HEK293 (cell line): Measurements from ENCODE around the gene UBE2G2.

Experiments
- CTCF ChIA-PET: fragments of 350-600 bp; formaldehyde crosslinking; extraction: SDS; loops from one replicate; lab custom pipeline; 2021; ENCODE audit warnings: antibody characterized with exemption; lab: Yijun Ruan, JAX
- POLR2A ChIA-PET: fragments of 300-600 bp; formaldehyde crosslinking; extraction: SDS; loops from one replicate; lab custom pipeline; 2020; ENCODE audit warnings: antibody characterized with exemption, inconsistent platforms; lab: Yijun Ruan, JAX
- H3K27ac ChIP-seq: fragments of 200-500 bp; sonication (Bioruptor generic); 2 replicates; pipeline ENCODE4 v1.5.1; 2014; ENCODE audit warnings: low read depth, low read length, control low read depth, inconsistent platforms; ENCODE audit errors: extremely low read depth
- H3K36me3 ChIP-seq, 2 experiments: fragments of 200-500 bp in 1 of 2; sonication (Bioruptor generic) in 1 of 2; 1 replicate in 1 of 2; 2 replicates in 1 of 2; pipeline ENCODE4 v1.5.1; 2014 to 2017; ENCODE audit warnings: inconsistent platforms in 2 of 2, low read length in 2 of 2; ENCODE audit not compliant: control insufficient read depth in 2 of 2, insufficient read depth in 1 of 2
- H3K4me1 ChIP-seq: fragments of 200-500 bp; sonication (Bioruptor generic); 2 replicates; pipeline ENCODE4 v1.5.1; 2014; ENCODE audit warnings: mild to moderate bottlenecking, low read length, inconsistent platforms; ENCODE audit not compliant: control insufficient read depth, insufficient read depth
- H3K4me3 ChIP-seq: 2 replicates; pipeline ENCODE4 v1.5.1; 2011; ENCODE audit warnings: low read depth, mild to moderate bottlenecking, control low read depth, low read length, moderate library complexity
- H3K9me3 ChIP-seq: fragments of 200-500 bp; sonication (Bioruptor generic); 2 replicates; pipeline ENCODE4 v1.5.1; 2014; ENCODE audit warnings: low read depth, low read length, inconsistent platforms; ENCODE audit not compliant: control insufficient read depth, insufficient read depth
- BCL6B ChIP-seq: fragments of 450-650 bp; formaldehyde crosslinking; IDR thresholded peaks from 2 replicates; pipeline ENCODE4 v1.5.1; 2017; ENCODE audit warnings: missing biosample characterization, missing genetic modification characterization
- HOXC10 ChIP-seq: sonication (generic); formaldehyde crosslinking; IDR thresholded peaks from 2 replicates; pipeline ENCODE4 v1.8.1; 2023; ENCODE audit warnings: mild to moderate bottlenecking, missing genetic modification reagents
- OVOL3 ChIP-seq: fragments of 450-650 bp; formaldehyde crosslinking; IDR thresholded peaks from 2 replicates; pipeline ENCODE4 v1.5.1; 2016; ENCODE audit warnings: missing biosample characterization, missing genetic modification characterization
- ZIC2 ChIP-seq: fragments of 450-650 bp; formaldehyde crosslinking; IDR thresholded peaks from 2 replicates; pipeline ENCODE4 v1.5.1; 2016; ENCODE audit warnings: missing biosample characterization, missing genetic modification characterization
- ZNF121 ChIP-seq: fragments of 450-650 bp; formaldehyde crosslinking; IDR thresholded peaks from 2 replicates; pipeline ENCODE4 v1.5.1; 2016; ENCODE audit warnings: missing biosample characterization, missing genetic modification characterization
- ZNF16 ChIP-seq: fragments of 450-650 bp; formaldehyde crosslinking; IDR thresholded peaks from 2 replicates; pipeline ENCODE4 v1.5.1; 2016; ENCODE audit warnings: low read depth, missing biosample characterization, missing genetic modification characterization
- ZNF184 ChIP-seq: fragments of 450-650 bp; IDR thresholded peaks from 2 replicates; pipeline ENCODE4 v1.5.1; 2018; ENCODE audit warnings: missing biosample characterization, mild to moderate bottlenecking, missing genetic modification characterization
- ZNF211 ChIP-seq: fragments of 450-650 bp; formaldehyde crosslinking; IDR thresholded peaks from 2 replicates; pipeline ENCODE4 v1.5.1; 2016; ENCODE audit warnings: low read depth, missing biosample characterization, missing genetic modification characterization
- ZNF239 ChIP-seq: fragments of 450-650 bp; formaldehyde crosslinking; IDR thresholded peaks from 2 replicates; pipeline ENCODE4 v1.5.1; 2016; ENCODE audit warnings: missing biosample characterization, missing genetic modification characterization
- ZNF248 ChIP-seq: fragments of 450-650 bp; formaldehyde crosslinking; IDR thresholded peaks from 2 replicates; pipeline ENCODE4 v1.5.1; 2017; ENCODE audit warnings: missing biosample characterization, missing genetic modification characterization
- ZNF311 ChIP-seq: fragments of 450-650 bp; formaldehyde crosslinking; IDR thresholded peaks from 2 replicates; pipeline ENCODE4 v1.5.1; 2017; ENCODE audit warnings: missing biosample characterization, missing genetic modification characterization, borderline replicate concordance
- ZNF354C ChIP-seq: fragments of 450-650 bp; formaldehyde crosslinking; IDR thresholded peaks from 2 replicates; pipeline ENCODE4 v1.5.1; 2016; ENCODE audit warnings: missing biosample characterization, missing genetic modification characterization, low read depth, borderline replicate concordance
- ZNF501 ChIP-seq: fragments of 450-650 bp; formaldehyde crosslinking; IDR thresholded peaks from 2 replicates; pipeline ENCODE4 v1.5.1; 2016; ENCODE audit warnings: missing biosample characterization, missing genetic modification characterization
- ZNF701 ChIP-seq: fragments of 450-650 bp; formaldehyde crosslinking; IDR thresholded peaks from 2 replicates; pipeline ENCODE4 v1.5.1; 2016; ENCODE audit warnings: missing biosample characterization, missing genetic modification characterization
- ZNF707 ChIP-seq: fragments of 450-650 bp; formaldehyde crosslinking; IDR thresholded peaks from 2 replicates; pipeline ENCODE4 v1.5.1; 2016; ENCODE audit warnings: missing biosample characterization, missing genetic modification characterization
- ZNF777 ChIP-seq: fragments of 450-650 bp; formaldehyde crosslinking; IDR thresholded peaks from 2 replicates; pipeline ENCODE4 v1.5.1; 2017; ENCODE audit warnings: missing biosample characterization, missing genetic modification characterization, borderline replicate concordance
- ZNF843 ChIP-seq: fragments of 450-650 bp; formaldehyde crosslinking; IDR thresholded peaks from 2 replicates; pipeline ENCODE4 v1.5.1; 2016; ENCODE audit warnings: missing biosample characterization, missing genetic modification characterization
- TF ChIP-seq, protein P1 (sequence below): fragments of 450-650 bp; formaldehyde crosslinking; IDR thresholded peaks from 2 replicates; pipeline ENCODE4; 2016; ENCODE audit warnings: missing biosample characterization, missing genetic modification characterization
- TF ChIP-seq, protein P2 (sequence below): IDR thresholded peaks from 2 replicates; pipeline ENCODE4 v1.6.1; 2011; ENCODE audit warnings: mild to moderate bottlenecking, low read depth, low read length, borderline replicate concordance

UBE2G2 gene

DNA sequence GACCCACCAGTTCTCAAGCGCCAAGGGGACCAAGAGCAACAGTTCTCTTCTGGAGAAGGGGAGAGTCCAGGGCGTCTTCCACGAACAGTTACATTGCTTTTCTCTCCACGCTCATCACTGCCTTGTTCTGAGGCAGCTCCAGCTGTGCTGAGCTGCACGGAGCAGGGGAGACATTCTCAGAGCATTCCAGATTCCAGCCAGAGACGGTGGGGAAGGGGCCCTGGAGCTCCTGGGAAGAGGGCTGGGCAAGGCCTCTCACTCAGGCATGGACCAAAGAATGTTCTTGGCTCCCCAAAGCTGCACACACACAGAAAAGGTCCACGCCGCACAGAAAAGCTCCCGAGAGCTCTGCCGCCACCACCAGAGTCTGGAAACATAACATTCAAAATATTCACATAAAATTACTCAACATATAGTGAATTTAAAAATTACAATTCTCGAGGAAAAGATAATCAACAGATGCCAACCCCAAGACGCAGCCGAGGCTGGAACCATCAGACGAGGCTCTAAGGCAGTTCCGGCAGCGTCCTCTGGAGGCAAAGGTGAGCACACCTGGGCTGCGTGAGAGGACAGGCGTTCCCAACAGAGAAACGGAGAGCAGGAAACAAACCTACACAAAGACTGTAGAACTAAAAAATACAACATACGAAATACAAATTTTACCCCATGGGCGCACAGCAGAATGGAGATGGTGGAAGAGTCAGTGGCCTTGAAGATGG lies 40.5 kb downstream of the UBE2G2 start (continued):
- TF ChIP-seq, protein P1, sequence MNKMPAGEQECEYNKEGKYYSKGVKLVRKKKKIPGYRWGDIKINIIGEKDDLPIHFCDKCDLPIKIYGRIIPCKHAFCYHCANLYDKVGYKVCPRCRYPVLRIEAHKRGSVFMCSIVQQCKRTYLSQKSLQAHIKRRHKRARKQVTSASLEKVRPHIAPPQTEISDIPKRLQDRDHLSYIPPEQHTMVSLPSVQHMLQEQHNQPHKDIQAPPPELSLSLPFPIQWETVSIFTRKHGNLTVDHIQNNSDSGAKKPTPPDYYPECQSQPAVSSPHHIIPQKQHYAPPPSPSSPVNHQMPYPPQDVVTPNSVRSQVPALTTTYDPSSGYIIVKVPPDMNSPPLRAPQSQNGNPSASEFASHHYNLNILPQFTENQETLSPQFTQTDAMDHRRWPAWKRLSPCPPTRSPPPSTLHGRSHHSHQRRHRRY (tag by site-specific recombination), result no peak

DNA sequence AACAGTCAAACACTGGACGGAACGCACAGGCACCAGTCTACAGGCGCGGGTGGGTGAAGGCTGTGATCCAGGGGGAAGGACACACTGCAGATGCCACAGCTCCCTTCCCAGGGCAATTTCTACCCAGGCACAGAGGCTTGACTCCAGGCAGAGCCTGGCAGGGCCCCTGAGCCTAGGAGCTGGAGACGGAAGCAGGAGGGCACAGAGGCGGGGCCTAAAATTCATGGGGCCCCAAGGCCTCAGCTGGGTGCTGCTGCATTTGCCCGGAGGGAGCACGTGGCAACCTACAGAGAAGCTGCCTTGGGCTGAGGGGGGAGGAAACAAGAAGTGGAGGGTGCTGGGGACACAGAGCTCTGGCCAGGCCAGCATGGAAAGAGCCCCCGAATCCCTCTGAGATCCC lies 41.2 kb downstream of the UBE2G2 start:
- ChIA-PET POLR2A (no interaction called here), CTCF (interaction anchor here (1.2 to 1.9 kb wide), 4 partner anchors 11 to 172 kb away, joined by 3 to 5 read pairs (median 4); no protein-coding TSS in a partner anchor)
- H3K36me3 ChIP-seq, result no peaks in the 10 kb centered on the region
- TF ChIP-seq BCL6B (tag by site-specific recombination) (no peak), ZNF777 (tag by site-specific recombination) (no peak), ZNF211 (tag by site-specific recombination) (no peak), HOXC10 (CRISPR knock-in tag) (no peak), ZNF121 (no peak), ZNF184 (tag by site-specific recombination) (no peak), ZIC2 (tag by site-specific recombination) (peak; percentile 50)
- H3K4me3 ChIP-seq, result no peak overlapping the region
- no peaks in the 10 kb centered on the region for H3K4me1 ChIP-seq
- no peak overlapping the region for H3K27ac ChIP-seq
- H3K9me3 ChIP-seq, result no peaks in the 10 kb centered on the region

DNA sequence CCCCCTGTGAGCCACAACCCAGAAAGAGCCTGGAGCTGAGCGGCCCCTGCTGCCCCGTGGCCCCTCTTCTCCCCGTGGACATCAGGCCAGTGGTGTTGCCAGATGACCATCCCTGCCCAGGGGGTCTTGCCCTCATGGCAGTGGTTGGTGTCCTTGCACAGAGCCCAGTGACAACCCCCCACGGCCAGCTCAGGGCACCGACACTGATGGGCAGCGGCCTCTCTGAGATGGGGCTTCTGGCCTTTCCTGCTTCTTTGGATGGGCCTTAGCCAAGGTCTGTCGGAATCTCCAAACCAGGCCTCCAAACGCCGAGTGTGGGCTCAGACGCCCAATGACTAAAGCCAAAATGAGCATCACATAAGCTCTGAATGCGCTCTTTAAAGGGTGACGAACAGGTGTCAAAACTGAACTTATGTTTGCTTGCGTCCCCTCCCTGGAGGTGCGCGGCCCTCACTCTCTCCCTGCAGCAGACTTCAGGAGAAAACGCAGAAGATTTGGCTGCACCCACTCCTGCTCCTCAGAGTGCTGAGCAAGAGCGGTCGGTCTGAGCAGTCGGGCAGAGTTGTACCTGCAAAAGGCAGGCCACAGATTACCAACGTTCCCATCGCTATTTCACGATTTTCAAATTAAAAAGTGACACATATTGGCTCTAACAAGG lies 41.9 kb downstream of the UBE2G2 start:
- TF ChIP-seq ZNF707 (tag by site-specific recombination), result no peak
- TF ChIP-seq, protein P2, sequence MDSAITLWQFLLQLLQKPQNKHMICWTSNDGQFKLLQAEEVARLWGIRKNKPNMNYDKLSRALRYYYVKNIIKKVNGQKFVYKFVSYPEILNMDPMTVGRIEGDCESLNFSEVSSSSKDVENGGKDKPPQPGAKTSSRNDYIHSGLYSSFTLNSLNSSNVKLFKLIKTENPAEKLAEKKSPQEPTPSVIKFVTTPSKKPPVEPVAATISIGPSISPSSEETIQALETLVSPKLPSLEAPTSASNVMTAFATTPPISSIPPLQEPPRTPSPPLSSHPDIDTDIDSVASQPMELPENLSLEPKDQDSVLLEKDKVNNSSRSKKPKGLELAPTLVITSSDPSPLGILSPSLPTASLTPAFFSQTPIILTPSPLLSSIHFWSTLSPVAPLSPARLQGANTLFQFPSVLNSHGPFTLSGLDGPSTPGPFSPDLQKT, result no peak
- no peak for TF ChIP-seq ZNF16 (tag by site-specific recombination)
- TF ChIP-seq ZNF354C (tag by site-specific recombination), result no peak
- no peak for TF ChIP-seq ZNF239 (tag by site-specific recombination)
- TF ChIP-seq ZNF501 (tag by site-specific recombination), result no peak
- no peak for TF ChIP-seq ZNF843 (tag by site-specific recombination)
- no peak for TF ChIP-seq HOXC10 (CRISPR knock-in tag)
- no peak for TF ChIP-seq ZNF701
- TF ChIP-seq ZNF311 (tag by site-specific recombination), result no peak
- no peak for TF ChIP-seq OVOL3 (tag by site-specific recombination)
- TF ChIP-seq ZNF777 (tag by site-specific recombination), result no peak
- no peak for TF ChIP-seq ZNF248 (tag by site-specific recombination)
- Histone ChIP-seq H3K36me3 (no peaks in the 10 kb centered on the region), H3K4me1 (no peaks in the 10 kb centered on the region), H3K4me3 (no peak overlapping the region), H3K9me3 (no peaks in the 10 kb centered on the region), H3K27ac (no peak overlapping the region)
- ChIA-PET CTCF (interaction anchor here (0.6 to 1.9 kb wide), 5 partner anchors 11 to 377 kb away, joined by 3 to 5 read pairs (median 3); no protein-coding TSS in a partner anchor), POLR2A (no interaction called here)
